Skin epidermis (tissue), 12 donors: ENCODE data around the gene FBXW9.
"Not testable (repeated sequence)": the region's sequence is repeated elsewhere in the genome, so short reads cannot be mapped to it uniquely, and the experiment has no call there.

Experiments
- H3K27ac ChIP-seq, 21 experiments: fragments of 200-600 bp; sonication (generic) in 11 of 21; one replicate each; pipeline ENCODE4 v1.5.0; 2020; ENCODE audit warnings: mild to moderate bottlenecking in 3 of 21, inconsistent platforms in 2 of 21, moderate library complexity in 2 of 21
- H3K4me3 ChIP-seq, 7 experiments: fragments of 200-600 bp; sonication (generic) in 2 of 7; one replicate each; pipeline ENCODE4 v1.5.0; 2020; ENCODE audit warnings: inconsistent platforms in 2 of 7, mild to moderate bottlenecking in 2 of 7, moderate library complexity in 1 of 7

Gene FBXW9

DNA sequence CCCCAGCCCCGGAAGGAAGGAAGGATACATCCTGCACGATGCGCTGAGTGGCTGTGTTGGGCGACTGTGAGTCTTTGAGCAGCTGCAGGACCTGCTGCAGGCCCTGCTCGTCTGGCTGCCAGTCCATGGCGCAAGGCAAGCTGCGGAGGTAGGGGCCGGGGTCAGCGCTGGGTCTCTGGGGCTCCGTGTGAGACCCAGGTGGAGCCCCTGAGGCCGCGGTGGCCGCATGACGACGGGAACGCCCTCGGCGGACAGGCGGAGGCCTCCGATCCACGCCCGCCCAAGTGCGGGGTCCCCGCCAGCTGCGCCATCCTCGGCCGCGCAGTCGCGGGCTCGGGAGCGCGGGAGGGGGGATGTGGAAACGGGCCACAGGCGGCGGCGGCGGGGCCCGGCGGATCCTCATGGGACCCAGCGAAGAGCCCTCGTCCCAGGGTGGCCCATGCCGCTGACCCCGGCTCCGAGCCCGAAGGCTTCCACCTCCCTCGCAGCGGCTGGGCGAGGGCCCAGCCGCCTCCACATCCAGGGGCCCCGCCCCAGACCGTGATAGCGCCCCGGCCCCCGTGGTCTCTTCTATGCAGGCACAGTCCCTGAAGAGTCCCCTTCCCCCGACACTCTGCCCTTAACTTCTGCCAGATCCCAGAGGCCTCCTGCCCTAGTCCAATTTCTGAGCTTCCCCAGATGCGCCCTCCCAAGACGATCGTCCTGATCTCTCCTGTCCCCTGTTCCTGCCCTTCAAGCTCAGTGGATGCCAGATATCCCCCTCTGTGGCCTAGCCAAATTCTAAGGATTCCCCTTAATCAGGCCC, 24.6 kb upstream of the FBXW9 start:
- H3K4me3 ChIP-seq = peak overlapping the region; percentile 70 to 94 (median 81)
- peak overlapping the region; percentile 91 to 99 (median 97) for H3K27ac ChIP-seq

- Histone ChIP-seq H3K27ac (peak overlapping the region in 15 of 21 experiments; percentile 92 to 98 (median 97)), H3K4me3 (peak overlapping the region; percentile 70 to 94 (median 81))
Measured at GRCh38 chr19:12720296-12720695, 23.9 kb upstream of the FBXW9 start.

DNA sequence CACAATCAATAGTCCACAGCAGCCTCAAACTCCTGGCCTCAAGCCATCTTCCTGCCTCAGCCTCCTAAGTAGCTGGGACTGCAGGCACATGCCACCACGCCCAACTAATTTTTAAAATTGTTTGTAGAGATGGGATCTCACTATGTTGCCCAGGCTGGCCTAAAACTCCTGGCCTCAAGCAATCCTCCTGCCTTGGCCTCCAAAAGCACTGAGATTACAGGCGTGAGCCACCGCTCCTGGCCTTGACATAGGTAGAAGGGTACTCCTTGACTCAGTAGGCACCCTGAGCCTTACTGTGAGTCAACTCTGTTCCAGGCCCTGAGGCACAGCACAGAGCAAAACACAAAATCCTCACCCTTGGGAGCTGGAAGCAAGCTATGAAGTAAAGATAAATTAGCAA, 19.5 kb upstream of the FBXW9 start:
- Histone ChIP-seq H3K4me3 (no peak overlapping the region), H3K27ac (no peak overlapping the region)

GRCh38 chr19:12715102-12715501, 18.7 kb upstream of the FBXW9 start:
- no peak overlapping the region for H3K4me3 ChIP-seq
- no peak overlapping the region for H3K27ac ChIP-seq

- H3K4me3 ChIP-seq, H3K27ac ChIP-seq: not testable (repeated sequence)
Measured at GRCh38 chr19:12713304-12713703, 16.9 kb upstream of the FBXW9 start.

DNA sequence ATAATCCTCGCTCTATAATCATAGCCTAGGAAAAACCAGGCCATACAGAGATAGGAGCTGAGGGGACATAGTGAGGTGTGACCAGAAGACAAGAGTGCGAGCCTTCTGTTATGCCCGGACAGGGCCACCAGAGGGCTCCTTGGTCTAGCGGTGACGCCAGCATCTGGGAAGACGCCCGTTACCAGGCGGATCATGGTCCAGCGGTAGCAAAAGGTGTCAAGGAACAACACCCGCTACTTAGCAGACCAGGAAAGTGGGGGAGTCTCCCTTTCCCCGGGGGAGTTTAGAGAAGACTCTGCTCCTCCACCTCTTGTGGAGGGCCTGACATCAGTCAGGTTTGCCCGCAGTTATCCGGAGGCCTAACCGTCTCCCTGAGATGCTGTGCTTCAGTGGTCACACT, 15.6 kb upstream of the FBXW9 start:
- H3K4me3 ChIP-seq, H3K27ac ChIP-seq: not testable (repeated sequence)

DNA sequence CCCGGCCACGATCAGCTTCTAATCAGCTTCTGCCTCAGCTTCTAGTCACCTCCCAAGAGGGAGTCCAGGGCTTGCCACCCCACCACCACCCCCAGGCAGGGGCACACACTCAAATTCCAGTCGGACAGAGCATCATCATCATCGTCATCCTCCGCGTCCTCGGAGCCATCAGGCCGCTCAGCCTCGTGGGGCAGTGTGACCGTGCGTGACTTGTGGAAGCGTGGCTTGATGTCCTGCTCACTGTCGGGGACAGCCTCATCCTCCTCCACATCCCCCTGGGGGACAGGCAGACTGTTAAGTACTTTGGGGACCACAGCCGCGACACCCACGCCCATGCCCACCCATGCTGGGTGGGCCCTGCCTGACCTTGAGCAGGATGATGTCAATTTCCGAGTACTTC, 14.8 kb upstream of the FBXW9 start:
- H3K4me3 ChIP-seq = no peak overlapping the region

DNA sequence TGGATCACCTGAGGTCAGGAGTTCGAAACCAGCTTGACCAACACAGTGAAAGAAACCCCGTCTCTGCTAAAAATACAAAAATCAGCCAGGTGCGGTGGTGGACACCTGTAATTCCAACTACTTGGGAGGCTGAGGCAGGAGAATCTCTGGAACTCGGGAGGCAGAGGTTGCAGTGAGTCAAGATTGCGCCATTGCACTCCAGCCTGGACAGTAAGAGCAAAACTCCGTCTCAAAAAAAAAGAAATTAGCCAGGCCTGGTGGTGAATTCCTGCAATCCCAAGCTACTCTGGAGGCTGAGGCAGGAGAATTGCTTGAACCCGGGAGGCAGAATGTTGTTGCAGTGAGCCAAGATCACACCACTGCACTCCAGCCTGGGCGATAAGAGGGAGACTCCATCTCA, 12.2 kb upstream of the FBXW9 start:
- Histone ChIP-seq H3K27ac (no peak overlapping the region), H3K4me3 (no peak overlapping the region)

More for the DNA sequence above, 14.8 kb upstream of the FBXW9 start:
- H3K27ac ChIP-seq = no peak overlapping the region

DNA sequence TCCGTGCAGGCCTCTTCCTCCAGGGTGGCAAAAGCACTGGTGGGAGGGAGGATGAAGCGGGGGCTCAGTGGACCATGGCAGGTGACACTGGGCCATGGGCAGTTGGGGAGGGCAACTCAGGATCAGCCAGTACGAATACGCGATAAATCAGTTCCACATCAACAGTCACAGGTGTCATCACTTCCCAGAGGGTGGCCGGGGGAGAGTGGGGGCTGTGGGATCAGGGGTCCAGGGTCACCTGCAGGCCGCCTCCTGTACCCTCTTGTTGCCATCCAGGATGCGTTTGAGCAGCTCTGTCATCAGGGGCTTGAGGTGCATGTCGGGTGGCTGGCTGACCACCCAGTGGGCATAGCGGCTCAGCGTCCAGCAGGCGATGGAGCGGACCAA, 9.9 kb upstream of the FBXW9 start:
- H3K27ac ChIP-seq = no peak overlapping the region
- no peak overlapping the region for H3K4me3 ChIP-seq

- H3K4me3 ChIP-seq = no peak overlapping the region
Measured at GRCh38 chr19:12705654-12706331, 9.4 kb upstream of the FBXW9 start.

DNA sequence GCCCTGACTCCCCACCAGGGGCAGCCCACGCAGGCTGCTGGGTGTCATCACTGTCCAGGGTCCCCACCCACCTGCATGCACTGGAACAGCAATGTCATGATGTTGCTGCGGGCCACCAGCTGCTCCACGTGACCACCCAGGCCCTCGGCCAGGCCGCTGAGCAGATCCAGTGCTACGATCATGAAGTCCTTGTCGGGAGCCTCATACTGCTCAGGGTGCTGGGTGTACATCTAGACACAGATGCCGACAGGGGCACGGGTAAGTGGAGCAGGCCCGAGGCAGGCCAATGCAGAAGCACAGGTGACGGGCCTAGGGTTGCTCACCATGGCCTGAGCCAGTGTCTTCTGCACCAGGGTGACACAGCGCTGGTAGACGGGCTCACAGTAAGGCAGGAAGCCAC, 8.7 kb upstream of the FBXW9 start:
- Histone ChIP-seq H3K4me3 (no peak overlapping the region), H3K27ac (no peak overlapping the region)

More at GRCh38 chr19:12705654-12706331, 9.4 kb upstream of the FBXW9 start:
- H3K27ac ChIP-seq = no peak overlapping the region

DNA sequence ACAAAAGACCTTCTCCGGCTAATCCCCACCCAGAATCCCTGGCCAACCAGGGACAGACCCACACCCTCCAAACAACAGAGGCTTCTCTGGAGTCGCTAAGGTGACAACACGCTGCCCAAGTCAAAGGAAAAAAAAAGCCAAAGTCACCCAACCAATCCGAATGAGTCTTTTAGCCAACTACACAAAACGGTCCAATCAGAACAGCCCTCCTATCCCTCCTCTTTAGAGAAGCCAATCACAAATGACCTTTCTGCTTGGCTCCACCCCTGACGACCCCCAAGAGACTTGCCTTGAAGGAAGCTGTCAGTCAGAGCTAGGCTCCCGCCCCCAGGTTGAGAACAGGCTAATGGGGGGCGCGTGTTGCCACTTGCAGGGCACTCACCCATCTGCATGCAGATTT, 6.6 kb upstream of the FBXW9 start:
- no peak overlapping the region for H3K4me3 ChIP-seq
- H3K27ac ChIP-seq = no peak overlapping the region

GRCh38 chr19:12701596-12702282, 5.3 kb upstream of the FBXW9 start:
- Histone ChIP-seq H3K27ac (no peak overlapping the region), H3K4me3 (no peak overlapping the region)

DNA sequence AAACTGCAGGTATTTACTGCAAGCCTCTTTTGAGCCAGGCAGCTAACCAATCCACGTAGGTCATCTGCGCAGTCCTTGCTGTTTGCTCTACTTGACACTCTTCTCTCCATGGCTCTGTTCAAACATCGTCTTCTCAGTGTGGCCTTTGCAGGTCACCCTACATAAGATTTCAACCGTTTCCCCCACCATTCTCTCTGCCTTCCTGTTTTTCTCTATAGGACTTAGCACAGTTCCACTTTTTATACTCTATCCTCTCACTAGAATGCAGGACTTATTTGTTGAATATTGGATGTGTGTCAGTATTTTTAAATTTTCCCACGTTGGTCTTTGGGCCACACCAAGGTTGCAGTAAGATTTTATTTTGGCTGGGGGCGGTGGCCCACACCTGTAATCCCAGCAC, 1.7 kb upstream of the FBXW9 start:
- no peak overlapping the region for H3K27ac ChIP-seq

GRCh38 chr19:12697425-12697824, 994 bp upstream of the FBXW9 start:
- Histone ChIP-seq H3K27ac (peak overlapping the region in 1 of 21 experiments; percentile 87), H3K4me3 (peak overlapping the region in 1 of 7 experiments; percentile 99)

More for the DNA sequence above, 1.7 kb upstream of the FBXW9 start:
- no peak overlapping the region for H3K4me3 ChIP-seq

DNA sequence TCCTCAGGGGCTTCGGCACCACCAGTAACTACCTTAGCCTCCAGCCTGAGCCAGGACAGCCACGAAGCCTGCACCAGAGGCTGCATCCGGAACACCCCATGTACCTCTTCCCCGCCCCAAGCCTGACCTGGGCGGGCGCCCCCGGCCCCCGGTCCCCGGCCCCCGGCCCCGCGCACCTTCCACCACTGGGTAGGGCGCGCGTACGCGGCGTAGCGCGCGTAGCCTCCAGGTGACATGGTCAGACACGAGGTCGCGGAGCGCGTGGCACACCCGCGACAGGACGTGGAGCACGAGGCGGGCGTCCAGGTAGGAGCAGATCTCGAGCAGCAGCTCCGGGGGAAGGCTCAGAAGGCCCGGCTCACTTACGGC, 450 bp downstream of the FBXW9 start:
- Histone ChIP-seq H3K27ac (peak overlapping the region in 18 of 21 experiments; percentile 20 to 90 (median 84)), H3K4me3 (peak overlapping the region; percentile 62 to 99 (median 84))

DNA sequence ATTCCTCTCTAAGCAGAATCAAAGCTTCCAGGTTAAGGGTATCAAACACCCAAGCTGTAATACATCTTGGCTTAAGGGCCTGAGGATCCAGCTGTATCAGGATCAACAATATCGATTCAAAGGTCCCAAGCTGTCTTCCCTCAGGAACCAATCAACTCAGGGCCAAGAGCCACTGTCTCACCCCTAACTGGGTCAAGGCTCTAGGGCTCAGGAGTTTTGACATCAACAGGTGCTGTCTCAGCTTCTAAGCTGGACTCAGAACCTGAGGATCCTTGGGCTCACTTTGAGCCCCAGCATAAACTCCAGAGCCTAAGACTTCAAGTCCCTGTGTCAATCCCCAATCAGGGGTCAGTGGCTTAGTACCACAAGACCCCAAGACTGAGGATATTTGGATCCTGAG, 917 bp downstream of the FBXW9 start:
- peak overlapping the region in 9 of 21 experiments; percentile 60 to 90 (median 86) for H3K27ac ChIP-seq

DNA sequence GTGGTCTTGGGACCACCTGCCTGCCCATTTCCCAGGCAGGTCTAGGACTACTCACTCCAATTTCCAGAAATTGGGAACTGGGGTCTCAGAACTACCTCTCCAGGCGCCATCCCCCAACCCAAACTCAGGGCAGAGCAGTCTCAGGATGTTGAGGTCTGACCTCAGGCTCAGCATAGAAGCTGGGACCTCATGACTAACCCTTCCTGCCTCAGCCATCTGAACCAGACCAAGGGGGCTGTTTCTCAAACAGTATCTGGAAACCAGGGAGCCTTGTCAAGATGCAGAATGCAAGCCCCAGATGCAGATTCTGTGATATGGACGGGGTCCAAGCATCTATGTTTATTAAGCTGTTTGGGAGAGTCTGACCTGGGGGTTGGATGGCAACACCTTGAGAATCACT, 1.3 kb downstream of the FBXW9 start:
- no peak overlapping the region for H3K4me3 ChIP-seq

More for the DNA sequence above, 917 bp downstream of the FBXW9 start:
- H3K4me3 ChIP-seq = peak overlapping the region; percentile 62 to 99 (median 84)

GRCh38 chr19:12694641-12695040, 1.8 kb downstream of the FBXW9 start:
- Histone ChIP-seq H3K27ac (no peak overlapping the region), H3K4me3 (no peak overlapping the region)

More for the DNA sequence above, 1.3 kb downstream of the FBXW9 start:
- H3K27ac ChIP-seq = peak overlapping the region in 1 of 21 experiments; percentile 87

- no peak overlapping the region for H3K4me3 ChIP-seq
- H3K27ac ChIP-seq = no peak overlapping the region
Measured at GRCh38 chr19:12692960-12693359, 3.5 kb downstream of the FBXW9 start.
